H1 (cell line): ENCODE measurements around the gene CHRNA5. TPM values are rescaled to one million over a fixed set of nuclear protein-coding genes. Genes with fewer than 3 reads are reported as not detected.

Source experiments
- CTCF ChIA-PET: fragments of 300-600 bp; sonication (Branson Sonifier 250); formaldehyde crosslinking; loops from one replicate; lab custom pipeline; 2021; ENCODE audit not compliant: partially characterized antibody; lab: Charles Lee
- POLR2A ChIA-PET: fragments of 300-600 bp; sonication (Branson Sonifier 250); formaldehyde crosslinking; loops from one replicate; lab custom pipeline; 2021; ENCODE audit warnings: inconsistent platforms; ENCODE audit not compliant: partially characterized antibody; lab: Charles Lee
- DNase-seq, 2 experiments: peaks; one replicate each; pipeline versions ENCODE4 v3.0.0 to v3.0.0-alpha.2; 2010 to 2022; ENCODE audit warnings: low spot score in 2 of 2, low read depth in 1 of 2, mixed read lengths in 1 of 2
- FAIRE-seq: peaks from 2 replicates; lab custom pipeline; 2011; peaks lifted over from hg19 to GRCh38; lab: Jason Lieb, UNC
- H2AFZ ChIP-seq: 2 replicates; pipeline ENCODE4 v1.8.1; 2012; ENCODE audit warnings: low read length, inconsistent platforms
- H2AK5ac ChIP-seq: 2 replicates; pipeline ENCODE4 v1.6.1; 2013; ENCODE audit warnings: low read depth, low read length
- H2BK120ac ChIP-seq: replicated peaks from 2 replicates; pipeline ENCODE3; 2013; ENCODE audit warnings: low read depth, low read length, inconsistent platforms
- H2BK12ac ChIP-seq: 2 replicates; pipeline ENCODE4 v1.6.1; 2013; ENCODE audit warnings: low read depth, low read length
- H2BK15ac ChIP-seq: 2 replicates; pipeline ENCODE4 v1.6.1; 2013; ENCODE audit warnings: low read length
- H2BK20ac ChIP-seq: 2 replicates; pipeline ENCODE4 v1.6.1; 2013; ENCODE audit warnings: low read length
- H2BK5ac ChIP-seq: 2 replicates; pipeline ENCODE4 v1.6.1; 2013; ENCODE audit warnings: low read depth, low read length
- H3K14ac ChIP-seq: 2 replicates; pipeline ENCODE4 v1.6.1; 2013; ENCODE audit warnings: inconsistent platforms; ENCODE audit not compliant: insufficient read length
- H3K18ac ChIP-seq: 2 replicates; pipeline ENCODE4 v1.6.1; 2013; ENCODE audit warnings: low read length; ENCODE audit errors: extremely low read depth
- H3K23ac ChIP-seq: 2 replicates; pipeline ENCODE4 v1.6.1; 2013; ENCODE audit warnings: inconsistent platforms; ENCODE audit not compliant: insufficient read length
- H3K23me2 ChIP-seq: 2 replicates; pipeline ENCODE4 v1.6.1; 2013; ENCODE audit warnings: low read depth, low read length
- H3K27ac ChIP-seq: 2 replicates; pipeline ENCODE4 v1.6.1; 2011; ENCODE audit warnings: low read depth, low read length, inconsistent platforms
- H3K27me3 ChIP-seq, 4 experiments: replicated peaks in 1 of 4; 1 replicate in 1 of 4; 2 replicates in 3 of 4; pipeline versions ENCODE4 v1.6.1 to v1.8.1; 2011 to 2013; ENCODE audit warnings: low read length in 3 of 4, mild to moderate bottlenecking in 3 of 4, inconsistent platforms in 2 of 4, mixed read lengths in 2 of 4, moderate library complexity in 1 of 4; ENCODE audit not compliant: control insufficient read depth in 3 of 4, insufficient read depth in 3 of 4; ENCODE audit errors: extremely low read depth in 1 of 4
- H3K36me3 ChIP-seq, 4 experiments: 2 replicates each; pipeline versions ENCODE4 v1.6.1 to v1.8.1; 2011 to 2013; ENCODE audit warnings: mild to moderate bottlenecking in 4 of 4, low read length in 3 of 4, moderate library complexity in 2 of 4, control low read depth in 1 of 4, inconsistent platforms in 1 of 4; ENCODE audit not compliant: insufficient read depth in 4 of 4, control insufficient read depth in 2 of 4
- H3K4ac ChIP-seq: replicated peaks from 2 replicates; pipeline ENCODE3; 2013; ENCODE audit warnings: low read length, low read depth, mixed read lengths, inconsistent platforms; ENCODE audit not compliant: insufficient read length
- H3K4me1 ChIP-seq, 4 experiments: replicated peaks in 1 of 4; 1 replicate in 1 of 4; 2 replicates in 3 of 4; pipeline versions ENCODE4 v1.6.1 to v1.8.1; 2011 to 2013; ENCODE audit warnings: low read length in 3 of 4, inconsistent platforms in 2 of 4, mixed read lengths in 1 of 4; ENCODE audit not compliant: insufficient read depth in 4 of 4, control insufficient read depth in 3 of 4
- H3K4me2 ChIP-seq, 2 experiments: 2 replicates each; pipeline versions ENCODE4 v1.6.1 to v1.8.1; 2011 to 2013; ENCODE audit warnings: low read depth in 2 of 2, low read length in 2 of 2, control low read depth in 1 of 2, inconsistent platforms in 1 of 2, mild to moderate bottlenecking in 1 of 2; ENCODE audit not compliant: insufficient read depth in 1 of 2
- H3K4me3 ChIP-seq, 4 experiments: fragments of 200-600, 300-600 bp in 1 of 4; sonication (generic), shearing (Covaris generic), sonication (Bioruptor Twin) in 1 of 4; 2 replicates each; pipeline versions ENCODE4 v1.5.1 to v1.8.1; 2011 to 2016; ENCODE audit warnings: low read length in 4 of 4, low read depth in 3 of 4, control low read depth in 2 of 4, inconsistent platforms in 2 of 4, mild to moderate bottlenecking in 2 of 4, mixed read lengths in 1 of 4, moderate library complexity in 1 of 4; ENCODE audit not compliant: insufficient read depth in 2 of 4; ENCODE audit errors: extremely low read depth in 1 of 4
- H3K56ac ChIP-seq: replicated peaks from 2 replicates; pipeline ENCODE3; 2013; ENCODE audit warnings: low read depth, mild to moderate bottlenecking, mixed read lengths, low read length, inconsistent platforms; ENCODE audit not compliant: insufficient read length
- H3K79me1 ChIP-seq: 2 replicates; pipeline ENCODE4 v1.6.1; 2013; ENCODE audit warnings: low read depth, low read length, control low read depth
- H3K79me2 ChIP-seq, 2 experiments: 2 replicates each; pipeline versions ENCODE4 v1.6.1 to v1.8.1; 2012 to 2013; ENCODE audit warnings: low read length in 2 of 2, mild to moderate bottlenecking in 2 of 2, inconsistent platforms in 1 of 2; ENCODE audit not compliant: insufficient read depth in 2 of 2, control insufficient read depth in 1 of 2
- H3K9ac ChIP-seq, 4 experiments: replicated peaks in 1 of 4; 1 replicate in 1 of 4; 2 replicates in 3 of 4; pipeline versions ENCODE4 v1.6.1 to v1.8.1; 2011 to 2013; ENCODE audit warnings: low read depth in 3 of 4, low read length in 3 of 4, control low read depth in 2 of 4, mild to moderate bottlenecking in 2 of 4, moderate library complexity in 2 of 4, inconsistent platforms in 1 of 4; ENCODE audit errors: extremely low read depth in 1 of 4
- H3K9me3 ChIP-seq, 2 experiments: 2 replicates each; pipeline versions ENCODE4 v1.6.1 to v1.8.1; 2012 to 2013; ENCODE audit warnings: mild to moderate bottlenecking in 2 of 2, moderate library complexity in 2 of 2, control low read depth in 1 of 2, inconsistent platforms in 1 of 2, low read depth in 1 of 2, low read length in 1 of 2, mixed read lengths in 1 of 2; ENCODE audit not compliant: insufficient read depth in 2 of 2
- H4K20me1 ChIP-seq, 2 experiments: replicated peaks in 1 of 2; 2 replicates each; pipeline versions ENCODE3 to v1.8.1; 2011 to 2013; ENCODE audit warnings: inconsistent platforms in 2 of 2, low read length in 2 of 2, mild to moderate bottlenecking in 1 of 2; ENCODE audit not compliant: insufficient read depth in 2 of 2, control insufficient read depth in 1 of 2
- H4K5ac ChIP-seq: 2 replicates; pipeline ENCODE4 v1.6.1; 2013; ENCODE audit warnings: low read length, low read depth, mixed read lengths, inconsistent platforms; ENCODE audit not compliant: insufficient read length
- H4K8ac ChIP-seq: 2 replicates; pipeline ENCODE4 v1.8.0; 2013; ENCODE audit warnings: mild to moderate bottlenecking, moderate library complexity, low read length, inconsistent platforms; ENCODE audit not compliant: insufficient read depth; ENCODE audit errors: extremely low read depth
- H4K91ac ChIP-seq: replicated peaks from 2 replicates; pipeline ENCODE3; 2013; ENCODE audit warnings: low read length, mixed read lengths, inconsistent platforms; ENCODE audit not compliant: insufficient read length
- BACH1 ChIP-seq: IDR thresholded peaks from 2 replicates; pipeline ENCODE4 v1.6.1; 2012; ENCODE audit warnings: low read length, improper control_type of control experiment
- BCL11A ChIP-seq, 2 experiments: IDR thresholded peaks; one replicate each; pipeline ENCODE4 v1.6.1; 2011; ENCODE audit warnings: low read depth in 2 of 2, low read length in 2 of 2, mild to moderate bottlenecking in 2 of 2
- CEBPB ChIP-seq: IDR thresholded peaks from 2 replicates; pipeline ENCODE4 v1.6.1; 2012; ENCODE audit warnings: low read depth, low read length
- JUN ChIP-seq: IDR thresholded peaks from 2 replicates; pipeline ENCODE4 v1.6.1; 2011; ENCODE audit warnings: low read depth, mild to moderate bottlenecking, improper control_type of control experiment, low read length
- RAD21 ChIP-seq, 2 experiments: IDR thresholded peaks in 1 of 2; conservative IDR thresholded peaks in 1 of 2; 2 replicates each; pipeline ENCODE4 v1.6.1; 2011; ENCODE audit warnings: low read depth in 2 of 2, low read length in 2 of 2, improper control_type of control experiment in 1 of 2, inconsistent platforms in 1 of 2, mild to moderate bottlenecking in 1 of 2, moderate library complexity in 1 of 2
- SIRT6 ChIP-seq: IDR thresholded peaks from one replicate; pipeline ENCODE4 v1.7.1; 2012; ENCODE audit warnings: low read length, inconsistent platforms
- WGBS, 2 experiments: shearing (Covaris generic) in 1 of 2; methylation state at CpG; one replicate each; pipeline versions ENCODE4 v1.1.6 to v1.1.7; 2013 to 2015; ENCODE audit warnings: low lambda C conversion rate in 2 of 2, mixed read lengths in 2 of 2, inconsistent platforms in 1 of 2, low coverage in 1 of 2, missing lambda C conversion rate in 1 of 2; ENCODE audit not compliant: insufficient replicate concordance in 2 of 2, insufficient coverage in 1 of 2, insufficient read length in 1 of 2; ENCODE audit errors: extremely low coverage in 1 of 2, missing lambda C conversion rate in 1 of 2; 5-methylcytosine and 5-hydroxymethylcytosine counted together
- polyA plus RNA-seq, 7 experiments: library from polyadenylated mRNA; depleted of rRNA in 3 of 7; stranded (reverse) in 5 of 7; unstranded in 2 of 7; fragments of >200 nt in 5 of 7; fragments of 200-250 nt in 2 of 7; gene quantifications; 1 replicate in 5 of 7; 2 replicates in 1 of 7; 4 replicates in 1 of 7; pipeline versions ENCODE4 v1.2.1 to v1.2.3, GENCODE V29; 2011 to 2013; ENCODE audit warnings: missing spikeins in 2 of 7, mixed read lengths in 2 of 7
- total RNA-seq: library from RNA; stranded (reverse); fragmentation: NEBNext Ultra II Directional; extraction: Animal tissue kit (Norgen Biotek cat#: 25700); gene quantifications from 2 replicates; pipeline ENCODE4 v1.2.1, GENCODE V29; 2021
- TF ChIP-seq, protein P1 (sequence below), 3 experiments: IDR thresholded peaks; 1 replicate in 2 of 3; 2 replicates in 1 of 3; pipeline versions ENCODE4 v1.5.1 to v1.6.1; 2011; ENCODE audit warnings: low read length in 3 of 3, mild to moderate bottlenecking in 3 of 3, inconsistent platforms in 2 of 3, low read depth in 1 of 3, moderate library complexity in 1 of 3; ENCODE audit not compliant: insufficient read depth in 1 of 3; ENCODE audit errors: control extremely low read depth in 1 of 3

Gene CHRNA5
- total and polyA plus RNA-seq, 2 of the 8 experiments (the other 6 are each of a cell fraction or from before 2014, with no cell fraction given), result 13.5 to 31.4 TPM

DNA sequence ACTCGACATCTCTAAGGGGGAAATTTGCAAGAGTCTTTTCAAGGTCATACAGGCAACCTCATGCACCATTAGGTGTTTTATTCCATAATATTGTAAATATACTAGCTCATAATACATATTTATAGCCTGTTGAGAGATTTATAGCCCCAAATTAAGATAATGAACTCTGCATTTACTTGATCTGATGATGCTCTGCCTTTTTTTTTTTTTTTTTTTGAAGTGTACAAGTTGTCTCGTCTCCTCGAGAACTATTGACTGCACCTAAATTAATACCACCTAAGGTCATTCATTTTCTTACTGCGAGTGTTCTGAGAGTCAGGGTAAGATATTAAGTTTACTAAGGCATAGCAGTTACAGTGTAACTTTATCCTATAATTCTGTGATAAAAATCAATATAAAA, 6.1 kb downstream of the CHRNA5 start:
- H4K20me1 ChIP-seq, result peaks cover 0 to 2% of the 10 kb centered on the region in 2 experiments
- H2BK12ac ChIP-seq, result no peak overlapping the region
- H3K27me3 ChIP-seq, result no peaks in the 10 kb centered on the region
- no peaks in the 10 kb centered on the region; the same call in 1 of the 2 replicates for H3K79me1 ChIP-seq
- no peak overlapping the region for H3K4ac ChIP-seq
- POLR2A ChIA-PET, result no interaction called here
- H3K27ac ChIP-seq, result no peak overlapping the region
- no peak overlapping the region for H3K4me3 ChIP-seq
- H3K36me3 ChIP-seq, result no peaks in the 10 kb centered on the region; a peak in 1 of 8 replicates
- no peak overlapping the region for H2BK5ac ChIP-seq
- H3K4me2 ChIP-seq, result no peak overlapping the region
- no peak overlapping the region for H2BK20ac ChIP-seq
- H2BK15ac ChIP-seq, result no peak overlapping the region
- no peak overlapping the region for H4K8ac ChIP-seq
- no peak overlapping the region for H3K9ac ChIP-seq
- 92% methylated on average over 4 of the region's 4 CpGs; no CpG with 5 or more reads in 1 of the 2 experiments for WGBS, 2 experiments
- H3K4me1 ChIP-seq, result peaks cover 0 to 3% (median 0%) of the 10 kb centered on the region in 4 experiments; a peak in 1 of 7 replicates
- no peak overlapping the region for H2BK120ac ChIP-seq
- H2AFZ ChIP-seq, result no peak overlapping the region
- no peak overlapping the region for H3K14ac ChIP-seq
- no peaks in the 10 kb centered on the region for H3K9me3 ChIP-seq
- DNase-seq (no peak), FAIRE-seq (no peak)
- H3K56ac ChIP-seq, result no peak overlapping the region
- no peak overlapping the region for H4K5ac ChIP-seq
- H3K79me2 ChIP-seq, result peaks cover 0 to 62% of the 10 kb centered on the region in 2 experiments; a peak in 2 of 4 replicates
- no peak overlapping the region for H2AK5ac ChIP-seq
- no peak overlapping the region for H4K91ac ChIP-seq
- 0 out of 2 replicates have a peak, but pooled peaks cover under 1% of the 10 kb centered on the region for H3K23me2 ChIP-seq
- CTCF ChIA-PET, result interaction anchor here (0.8 kb wide), 1 partner anchor 44 kb away, joined by 3 read pairs; no protein-coding TSS in a partner anchor
- H3K23ac ChIP-seq, result no peak overlapping the region
- H3K18ac ChIP-seq, result no peak overlapping the region
- no peak for TF ChIP-seq SIRT6
- TF ChIP-seq CEBPB, result no peak
- TF ChIP-seq, protein P1, sequence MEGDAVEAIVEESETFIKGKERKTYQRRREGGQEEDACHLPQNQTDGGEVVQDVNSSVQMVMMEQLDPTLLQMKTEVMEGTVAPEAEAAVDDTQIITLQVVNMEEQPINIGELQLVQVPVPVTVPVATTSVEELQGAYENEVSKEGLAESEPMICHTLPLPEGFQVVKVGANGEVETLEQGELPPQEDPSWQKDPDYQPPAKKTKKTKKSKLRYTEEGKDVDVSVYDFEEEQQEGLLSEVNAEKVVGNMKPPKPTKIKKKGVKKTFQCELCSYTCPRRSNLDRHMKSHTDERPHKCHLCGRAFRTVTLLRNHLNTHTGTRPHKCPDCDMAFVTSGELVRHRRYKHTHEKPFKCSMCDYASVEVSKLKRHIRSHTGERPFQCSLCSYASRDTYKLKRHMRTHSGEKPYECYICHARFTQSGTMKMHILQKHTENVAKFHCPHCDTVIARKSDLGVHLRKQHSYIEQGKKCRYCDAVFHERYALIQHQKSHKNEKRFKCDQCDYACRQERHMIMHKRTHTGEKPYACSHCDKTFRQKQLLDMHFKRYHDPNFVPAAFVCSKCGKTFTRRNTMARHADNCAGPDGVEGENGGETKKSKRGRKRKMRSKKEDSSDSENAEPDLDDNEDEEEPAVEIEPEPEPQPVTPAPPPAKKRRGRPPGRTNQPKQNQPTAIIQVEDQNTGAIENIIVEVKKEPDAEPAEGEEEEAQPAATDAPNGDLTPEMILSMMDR (IDR thresholded peaks at IDR 0.05; ENCODE audit: control extremely low read depth in 1 of 3, insufficient read depth in 1 of 3, low read depth in 1 of 3, low read length in 3 of 3), result no peak
- no peak for TF ChIP-seq JUN
- TF ChIP-seq RAD21 (IDR thresholded peaks at IDR 0.05 in 1 of 2, conservative IDR thresholded peaks at IDR 0.05 in 1 of 2; ENCODE audit: low read depth in 2 of 2, low read length in 2 of 2), result no peak
- no peak for TF ChIP-seq BACH1
- no peak for TF ChIP-seq BCL11A (IDR thresholded peaks at IDR 0.05; ENCODE audit: low read depth in 2 of 2, low read length in 2 of 2)
